NCI-H526 treated with DMSO at 0.1 percent for 48 hours (cell line): ENCODE data around the gene CADM2.
A peak's percentile ranks its signal among the peaks of the same experiment; 100 is the strongest.

Source experiments
- DNase-seq: peaks from one replicate; lab custom pipeline; 2025; lab: John Stamatoyannopoulos, UW

CADM2 gene

GRCh38 chr3:84984429-84984828, 25.6 kb downstream of the CADM2 start:
- no peak for DNase-seq

DNA sequence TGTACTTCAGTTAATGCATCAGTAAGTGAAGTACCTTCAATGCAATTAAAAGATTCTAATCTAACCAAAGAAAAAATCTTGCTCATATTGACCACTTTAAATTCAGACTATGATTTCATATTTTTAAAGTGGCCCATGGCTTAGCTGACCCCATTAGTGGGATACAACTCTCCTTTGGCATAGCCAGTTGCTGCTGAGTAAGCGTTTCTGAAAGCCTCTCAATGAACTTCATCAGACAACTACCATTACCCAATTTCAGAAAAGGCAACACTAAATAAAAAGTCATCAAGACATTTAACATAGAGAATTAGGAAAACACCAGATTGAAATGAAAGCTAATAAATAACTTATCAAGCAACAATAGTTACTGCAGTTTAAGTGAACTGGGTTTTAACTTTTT, 27.0 kb downstream of the CADM2 start:
- no peak for DNase-seq

DNA sequence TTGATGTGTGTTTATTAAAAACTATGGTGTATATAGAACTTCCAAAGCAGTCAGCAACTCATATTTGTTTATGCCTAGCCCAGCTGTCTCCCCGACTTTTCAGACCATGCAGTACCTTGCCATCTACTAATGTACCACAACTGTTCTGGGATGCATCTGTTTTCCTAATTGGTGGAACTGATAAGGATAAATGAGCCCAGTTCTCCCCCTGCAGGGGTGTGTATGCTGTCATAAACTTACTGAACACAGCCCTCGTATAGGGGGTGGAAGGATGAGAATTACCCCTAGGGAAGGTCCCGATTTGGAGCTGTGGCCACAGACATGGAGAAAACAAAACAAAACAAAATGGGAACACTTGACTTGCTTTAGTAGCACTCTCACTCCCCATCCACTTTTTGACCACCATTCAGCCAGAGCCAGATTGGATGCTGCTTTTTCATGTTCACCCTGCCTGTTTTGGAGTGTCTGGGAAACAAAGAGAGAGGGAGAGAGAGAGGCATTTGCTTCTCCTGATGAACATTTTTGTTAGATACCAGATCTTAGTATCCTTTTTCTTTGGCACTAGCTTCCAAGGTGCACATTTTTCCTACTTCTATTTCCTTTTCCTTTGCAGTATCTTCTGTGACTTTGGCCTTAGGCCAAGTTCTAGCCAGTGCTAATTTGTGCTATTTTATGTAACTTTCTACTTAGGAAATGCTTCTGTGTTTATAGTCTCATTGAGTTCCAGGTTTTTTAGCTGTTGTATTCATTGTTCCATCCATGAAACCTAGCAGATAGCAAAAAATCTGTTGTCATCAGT, 29.1 kb downstream of the CADM2 start:
- DNase-seq, result no peak

GRCh38 chr3:84989102-84989501, 30.3 kb downstream of the CADM2 start:
- no peak for DNase-seq

- no peak for DNase-seq
Measured at GRCh38 chr3:84991422-84991900, 32.7 kb downstream of the CADM2 start.

- DNase-seq, result no peak
Measured at GRCh38 chr3:84993956-84994355, 35.2 kb downstream of the CADM2 start.

DNA sequence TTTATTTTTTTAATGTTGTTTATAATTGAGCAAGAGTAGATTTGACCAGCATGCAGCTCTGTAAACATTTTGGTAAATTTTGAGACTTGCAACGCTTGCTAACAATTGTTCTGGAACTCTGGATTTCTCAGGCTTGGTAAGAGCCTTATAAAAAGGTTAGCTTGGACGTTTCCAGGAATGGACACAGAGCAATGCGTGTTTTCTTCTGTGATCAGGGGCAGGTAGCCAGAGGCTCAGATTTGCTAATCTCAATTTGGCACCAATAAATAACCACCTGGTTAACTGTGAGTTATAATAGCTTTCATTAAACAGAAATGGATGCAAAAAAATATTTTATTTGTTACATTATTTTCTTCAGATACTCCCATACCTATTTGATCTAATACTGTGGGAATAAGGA, 39.8 kb downstream of the CADM2 start:
- DNase-seq, result no peak

DNA sequence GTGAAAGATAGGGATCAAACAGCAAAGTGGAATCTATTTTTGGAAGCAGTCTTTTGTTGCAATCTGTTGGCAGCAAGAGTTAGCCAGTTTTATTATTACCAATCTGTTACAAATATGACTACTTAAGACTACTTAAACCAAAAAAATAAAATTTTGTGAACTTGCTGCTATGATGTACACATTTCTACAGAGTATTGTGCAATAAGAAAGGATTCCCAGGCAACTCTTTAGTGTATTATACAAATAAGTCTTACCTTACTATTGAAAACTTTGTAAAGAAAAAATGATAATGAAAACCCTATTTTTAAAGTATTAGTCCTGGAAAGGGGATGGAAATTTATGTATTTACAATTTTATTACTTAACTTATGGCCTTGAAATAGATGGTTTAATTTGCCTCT, 44.7 kb downstream of the CADM2 start:
- DNase-seq, result no peak

DNA sequence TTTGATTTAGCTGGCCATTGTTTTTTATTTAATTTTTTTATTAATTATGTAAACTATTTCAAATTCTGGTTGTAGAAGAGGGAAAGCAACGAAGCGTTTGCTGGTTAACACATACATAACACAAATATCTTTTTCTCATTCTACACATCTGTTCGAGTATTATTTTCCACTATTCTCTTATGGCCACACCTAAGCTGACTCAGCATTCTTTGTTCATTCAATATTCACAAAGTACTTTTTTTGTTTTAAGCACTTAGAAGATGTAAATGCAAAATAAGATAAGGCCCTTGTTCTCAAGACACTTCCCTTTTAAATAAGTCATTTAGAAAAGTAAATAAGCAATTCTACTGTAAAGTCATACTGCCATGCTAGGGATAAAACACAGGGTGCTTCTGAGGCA, 45.4 kb downstream of the CADM2 start:
- DNase-seq, result no peak

DNA sequence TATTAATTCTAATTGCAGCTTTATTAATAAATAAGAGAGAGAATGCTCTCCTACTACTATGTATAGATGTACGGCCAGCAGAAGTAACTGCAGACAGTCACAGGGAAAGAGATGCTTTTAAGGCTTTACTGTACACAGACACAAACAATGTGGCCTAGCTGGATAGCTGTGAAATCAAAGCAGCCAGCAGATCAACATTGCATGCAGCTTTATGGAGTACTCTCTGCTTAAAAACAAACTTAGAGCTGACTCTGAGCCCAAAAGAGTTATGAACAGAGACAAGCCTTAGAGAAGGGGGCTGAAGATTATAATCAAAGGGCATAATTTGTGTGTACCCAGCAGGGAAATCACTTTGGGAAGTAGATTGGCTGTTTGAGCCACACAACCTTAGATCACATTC, 47.2 kb downstream of the CADM2 start:
- no peak for DNase-seq

GRCh38 chr3:85007195-85008094, 48.7 kb downstream of the CADM2 start:
- DNase-seq, result peak; percentile 0

- DNase-seq, result no peak
Measured at GRCh38 chr3:85020828-85021227, 62.0 kb downstream of the CADM2 start.

DNA sequence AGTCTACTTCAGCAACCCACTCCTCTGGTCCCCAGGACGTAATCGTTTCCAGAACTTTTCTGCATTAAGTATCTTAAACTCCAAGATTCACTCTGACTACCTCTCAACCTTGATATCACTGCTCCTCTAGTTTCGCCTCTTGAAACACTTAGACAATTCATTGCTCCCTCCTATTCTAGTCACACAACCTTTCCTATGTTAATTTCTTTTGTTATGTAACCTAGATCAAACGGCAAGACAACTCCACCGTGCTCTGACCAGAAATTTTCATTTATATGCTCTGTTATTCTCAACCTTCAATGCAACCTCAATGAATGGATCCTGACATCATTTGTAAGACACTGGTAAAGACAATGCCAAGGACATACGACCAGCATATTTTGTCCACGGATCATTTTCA, 71.3 kb downstream of the CADM2 start:
- DNase-seq, result no peak

DNA sequence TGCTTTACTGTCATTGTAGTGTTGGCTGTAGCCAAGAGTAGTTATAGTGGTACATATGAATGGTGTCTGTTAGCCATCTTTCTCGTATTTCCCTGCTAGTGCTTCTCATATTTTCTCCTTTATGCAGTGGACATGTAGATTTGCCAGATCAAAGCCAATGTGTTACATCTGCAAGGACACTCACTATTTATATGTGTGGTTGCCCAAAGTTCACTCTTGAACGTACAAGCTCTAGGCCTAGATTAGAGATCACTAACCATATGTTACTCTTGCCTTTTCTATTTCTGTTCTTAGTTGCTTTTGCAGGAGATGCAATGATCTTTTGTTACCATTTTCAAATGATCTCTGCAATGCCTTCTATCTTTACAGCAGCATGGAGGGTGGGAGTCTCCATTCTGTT, 78.4 kb downstream of the CADM2 start:
- no peak for DNase-seq

DNA sequence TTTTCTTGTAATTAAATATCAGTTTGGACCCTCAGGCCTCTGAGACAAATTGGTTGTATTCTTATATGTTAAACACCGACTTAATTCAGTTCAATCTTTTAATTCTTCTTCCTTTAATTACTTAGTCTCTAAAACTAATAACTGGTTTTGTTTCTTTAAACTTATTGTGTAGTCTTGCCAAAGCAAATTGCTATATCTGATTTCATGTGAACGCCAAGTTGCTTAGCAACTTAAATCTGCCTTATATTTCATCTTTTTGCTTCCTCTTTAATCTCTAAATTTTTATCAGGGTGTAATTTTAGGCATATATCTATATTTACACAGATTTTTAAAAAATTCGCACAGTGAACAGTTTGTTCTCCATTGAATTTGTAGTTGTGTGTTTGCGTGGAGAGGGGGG, 82.2 kb downstream of the CADM2 start:
- no peak for DNase-seq

DNA sequence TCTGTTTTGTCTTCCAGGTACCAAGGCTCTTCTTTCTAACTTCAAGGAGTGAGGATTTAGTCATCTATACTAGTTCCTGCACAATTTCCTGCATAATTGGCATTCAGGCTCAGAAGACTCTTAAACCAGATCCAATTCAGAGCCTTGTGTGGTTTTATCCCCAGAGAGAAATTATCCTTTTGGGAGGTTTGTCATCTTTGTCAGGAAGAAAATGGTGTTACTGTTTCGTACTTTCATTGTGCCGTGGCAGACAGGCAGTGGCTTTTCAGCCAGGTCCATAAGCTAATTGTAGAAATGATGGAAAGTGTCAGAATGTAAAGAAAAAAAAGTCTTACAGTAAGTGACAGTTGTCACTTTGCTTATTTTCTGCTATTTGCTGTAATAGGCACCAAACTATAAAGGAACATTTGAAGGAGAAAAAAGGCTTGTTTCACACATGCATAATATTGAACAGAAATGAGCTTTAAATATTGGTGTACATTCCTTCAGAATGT, 82.8 kb downstream of the CADM2 start:
- DNase-seq, result no peak

DNA sequence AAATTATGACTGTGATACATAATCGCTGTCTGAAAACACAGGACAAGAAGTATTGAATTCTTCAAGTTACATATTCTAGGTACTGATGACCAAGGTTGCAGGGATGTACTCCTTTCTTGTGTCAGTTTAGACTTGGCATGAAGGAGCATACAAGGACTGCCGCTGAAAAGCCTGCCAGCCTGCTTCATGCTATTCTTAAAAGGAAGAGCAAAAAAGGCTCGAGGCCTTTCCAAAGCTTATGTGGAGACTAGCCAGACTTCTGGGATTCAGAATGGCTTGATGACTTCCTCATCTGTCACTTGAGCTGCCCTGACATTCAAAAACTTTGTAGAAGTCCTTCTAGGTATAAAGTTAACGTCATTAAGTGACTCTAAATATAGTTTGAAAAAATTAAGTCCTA, 92.0 kb downstream of the CADM2 start:
- no peak for DNase-seq

DNA sequence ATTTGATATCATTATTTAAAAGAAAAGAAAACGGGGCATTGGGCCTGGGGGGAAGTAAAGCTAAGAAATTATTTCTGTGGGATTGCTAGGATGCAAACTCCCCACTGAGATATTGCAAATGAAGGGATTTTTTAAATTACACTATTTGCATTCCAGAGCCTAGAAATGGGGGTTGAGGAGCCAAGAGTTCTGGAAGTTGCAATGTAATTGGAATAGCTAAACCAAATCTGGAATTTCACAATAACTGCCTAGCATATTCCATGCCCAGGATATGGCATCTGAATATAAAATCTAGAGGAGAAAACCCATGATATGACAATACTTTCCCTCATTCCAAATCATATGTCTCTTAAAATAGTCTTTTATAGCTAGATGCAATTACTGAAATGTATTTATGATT, 93.0 kb downstream of the CADM2 start:
- no peak for DNase-seq

DNA sequence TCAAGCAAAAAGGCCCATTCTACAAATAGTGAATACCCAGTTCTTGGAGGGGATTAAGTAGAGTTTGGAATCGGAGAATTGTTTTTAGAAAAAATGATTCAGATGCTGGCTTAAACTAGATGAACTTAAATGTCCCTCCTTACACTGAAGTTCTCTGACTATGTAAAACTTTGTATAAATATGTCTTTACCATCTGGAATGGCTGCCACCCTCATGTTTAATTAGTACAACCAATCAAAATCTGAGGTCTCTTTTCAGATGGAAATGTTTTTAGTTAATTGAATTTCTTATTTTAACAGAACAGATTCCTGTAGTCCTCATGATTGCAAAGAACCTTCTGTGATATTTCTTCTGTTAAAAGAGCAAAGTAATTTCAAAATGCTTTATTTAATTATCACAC, 94.8 kb downstream of the CADM2 start:
- no peak for DNase-seq

GRCh38 chr3:85054579-85054978, 95.8 kb downstream of the CADM2 start:
- no peak for DNase-seq

- DNase-seq, result no peak
Measured at GRCh38 chr3:85068911-85069310, 110.1 kb downstream of the CADM2 start.

DNA sequence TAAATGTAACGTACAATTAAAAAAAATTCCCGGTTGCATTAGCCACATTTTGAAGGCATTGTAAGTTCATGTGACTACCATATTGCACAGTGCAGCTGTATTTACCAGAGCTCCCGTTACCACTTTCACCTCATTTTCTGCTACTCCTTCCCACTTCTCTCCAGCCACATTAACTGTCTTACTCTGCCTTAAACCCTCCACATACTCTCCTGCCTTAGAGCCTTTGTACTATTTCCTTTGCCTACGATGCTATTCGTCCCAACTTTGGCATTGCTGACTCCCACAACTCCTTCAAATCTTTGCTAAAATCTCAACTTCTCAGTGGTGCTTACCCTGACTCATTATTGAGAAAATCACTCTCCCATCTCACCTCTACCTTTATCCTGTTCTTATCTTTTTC, 115.2 kb downstream of the CADM2 start:
- DNase-seq, result no peak

- no peak for DNase-seq
Measured at GRCh38 chr3:85075663-85076062, 116.9 kb downstream of the CADM2 start.
